Uterus (tissue), 4 donors: ENCODE measurements around the gene RNU5D-1. TPM values are rescaled to one million over a fixed set of nuclear protein-coding genes. Genes with fewer than 3 reads are reported as not detected.
"Not testable (repeated sequence)": the region's sequence is repeated elsewhere in the genome, so short reads cannot be mapped to it uniquely, and the experiment has no call there.

Experiments
- DNase-seq, 2 donors: peaks; one replicate each; pipeline ENCODE4 v3.0.0-alpha.2; 2019 to 2020
- H3K27ac ChIP-seq, 2 donors: fragments of 200-600 bp; sonication (generic); 1 replicate in 1 of 2; 2 replicates in 1 of 2; pipeline ENCODE4 v1.5.1; 2016 to 2018
- H3K27me3 ChIP-seq, 2 donors: fragments of 200-600 bp; sonication (generic); one replicate each; pipeline ENCODE4 v1.5.1; 2018 to 2019; ENCODE audit warnings: control low read depth in 1 of 2
- H3K36me3 ChIP-seq, 2 donors: fragments of 200-600 bp; sonication (generic); one replicate each; pipeline ENCODE4 v1.5.1; 2019; ENCODE audit warnings: control low read depth in 1 of 2
- H3K4me1 ChIP-seq, 2 donors: fragments of 200-600 bp; sonication (generic); one replicate each; pipeline ENCODE4 v1.5.1; 2018 to 2019; ENCODE audit warnings: control low read depth in 1 of 2
- H3K4me3 ChIP-seq, 2 donors: fragments of 200-600 bp; sonication (generic); 1 replicate in 1 of 2; 2 replicates in 1 of 2; pipeline ENCODE4 v1.5.1; 2018 to 2019; ENCODE audit warnings: mild to moderate bottlenecking in 1 of 2
- H3K9me3 ChIP-seq, 2 donors: fragments of 200-600 bp; sonication (generic); one replicate each; pipeline ENCODE4 v1.5.1; 2019; ENCODE audit warnings: control low read depth in 1 of 2
- CTCF ChIP-seq, 4 experiments: fragments of 200-600 bp in 2 of 4; fragments of 450-650 bp in 2 of 4; sonication (generic) in 2 of 4; IDR thresholded peaks; one replicate each; pipeline ENCODE4 v1.5.1; 2016 to 2019; ENCODE audit warnings: antibody characterized with exemption in 4 of 4, mild to moderate bottlenecking in 2 of 4, moderate library complexity in 1 of 4
- POLR2A ChIP-seq, 2 donors: fragments of 450-650 bp; IDR thresholded peaks; one replicate each; pipeline ENCODE4 v1.6.1; 2016; ENCODE audit warnings: antibody characterized with exemption in 2 of 2, mild to moderate bottlenecking in 1 of 2, moderate library complexity in 1 of 2
- intact Hi-C: fragments of 100-400 bp; cut with DNase I; formaldehyde crosslinking; loops from one replicate; pipeline ENCODE4 v1.15.1; 2023; ENCODE audit warnings: low total_unique reads
- total RNA-seq, 4 donors: library from RNA; depleted of rRNA in 3 of 4; stranded (reverse); fragments of >200 nt in 3 of 4; gene quantifications; one replicate each; pipeline versions ENCODE4 v1.1.0 to v1.2.4, GENCODE V29; 2014 to 2023
- donor health status: DM: yes; HTN: yes; CAD: no.

RNU5D-1 gene
- total RNA-seq, 4 donors from 2014 or later, result not detected

DNA sequence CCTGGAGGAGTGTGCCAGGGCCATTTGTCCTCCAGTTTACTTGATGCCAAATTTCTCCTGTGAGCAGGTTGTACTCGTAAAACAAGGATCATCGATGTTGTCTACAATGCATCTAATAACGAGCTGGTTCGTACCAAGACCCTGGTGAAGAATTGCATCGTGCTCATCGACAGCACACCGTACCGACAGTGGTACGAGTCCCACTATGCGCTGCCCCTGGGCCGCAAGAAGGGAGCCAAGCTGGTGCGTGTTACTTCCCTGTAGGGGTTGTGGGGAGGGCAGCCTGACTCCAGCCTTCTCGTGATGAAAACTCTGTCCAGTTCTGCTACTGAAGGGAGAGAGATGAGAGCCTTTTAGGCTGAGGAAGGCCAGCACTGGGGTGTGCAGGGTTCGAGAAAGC is 46.6 kb upstream of the RNU5D-1 start:
- Histone ChIP-seq H3K36me3 (no peaks in the 10 kb centered on the region), H3K4me3 (no peak overlapping the region), H3K4me1 (no peaks in the 10 kb centered on the region), H3K27me3 (no peaks in the 10 kb centered on the region), H3K9me3 (no peaks in the 10 kb centered on the region), H3K27ac (no peak overlapping the region)
- TF ChIP-seq CTCF (IDR thresholded peaks at IDR 0.05), result no peak
- TF ChIP-seq POLR2A (IDR thresholded peaks at IDR 0.05), result no peak
- intact Hi-C loops, result no loop called here
- no peak for DNase-seq

- Histone ChIP-seq H3K9me3 (no peaks in the 10 kb centered on the region), H3K36me3 (no peaks in the 10 kb centered on the region), H3K27me3 (no peaks in the 10 kb centered on the region), H3K4me1 (no peaks in the 10 kb centered on the region), H3K4me3 (peak overlapping the region; percentile 88 to 93), H3K27ac (peak overlapping the region; percentile 94 to 98)
- intact Hi-C loops, result no loop called here
- TF ChIP-seq POLR2A (IDR thresholded peaks at IDR 0.05), result no peak
- TF ChIP-seq CTCF (IDR thresholded peaks at IDR 0.05), result no peak
- no peak for DNase-seq
Observed at GRCh38 chr1:44776730-44777068, 45.7 kb upstream of the RNU5D-1 start.

DNA sequence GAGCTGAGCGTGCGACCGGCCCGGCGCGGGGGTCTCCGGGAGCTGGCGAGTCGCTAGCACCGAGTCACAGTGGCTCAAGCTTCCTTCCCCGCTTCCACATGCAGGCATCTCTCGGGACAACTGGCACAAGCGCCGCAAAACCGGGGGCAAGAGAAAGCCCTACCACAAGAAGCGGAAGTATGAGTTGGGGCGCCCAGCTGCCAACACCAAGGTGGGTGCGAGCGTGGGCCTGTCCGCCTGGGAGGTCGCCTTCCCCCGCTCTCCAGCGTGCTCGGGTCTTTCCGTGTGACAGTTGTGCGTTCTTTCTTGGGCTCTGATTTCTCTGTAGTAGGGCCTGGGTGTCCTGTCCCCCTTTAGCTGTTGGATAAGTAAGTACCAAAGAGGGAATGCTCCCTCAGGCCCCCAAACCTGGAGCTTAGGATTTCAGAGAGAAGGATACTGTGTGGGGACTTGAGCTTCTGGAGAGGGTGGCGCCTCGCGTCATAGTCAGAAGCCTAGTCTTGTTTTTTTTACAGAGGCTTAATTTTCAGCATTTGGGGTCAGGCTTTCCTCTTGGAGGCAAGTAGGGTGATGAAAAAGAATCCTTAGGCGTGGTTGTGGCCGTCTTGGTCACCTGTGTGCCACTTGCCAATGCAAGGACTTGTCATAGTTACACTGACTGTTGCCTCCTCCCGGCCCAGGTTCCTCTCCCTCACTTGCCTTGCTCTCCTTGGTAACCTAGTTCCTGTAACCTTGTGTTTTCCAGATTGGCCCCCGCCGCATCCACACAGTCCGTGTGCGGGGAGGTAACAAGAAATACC is 45.2 kb upstream of the RNU5D-1 start:
- intact Hi-C loops, result no loop called here

DNA sequence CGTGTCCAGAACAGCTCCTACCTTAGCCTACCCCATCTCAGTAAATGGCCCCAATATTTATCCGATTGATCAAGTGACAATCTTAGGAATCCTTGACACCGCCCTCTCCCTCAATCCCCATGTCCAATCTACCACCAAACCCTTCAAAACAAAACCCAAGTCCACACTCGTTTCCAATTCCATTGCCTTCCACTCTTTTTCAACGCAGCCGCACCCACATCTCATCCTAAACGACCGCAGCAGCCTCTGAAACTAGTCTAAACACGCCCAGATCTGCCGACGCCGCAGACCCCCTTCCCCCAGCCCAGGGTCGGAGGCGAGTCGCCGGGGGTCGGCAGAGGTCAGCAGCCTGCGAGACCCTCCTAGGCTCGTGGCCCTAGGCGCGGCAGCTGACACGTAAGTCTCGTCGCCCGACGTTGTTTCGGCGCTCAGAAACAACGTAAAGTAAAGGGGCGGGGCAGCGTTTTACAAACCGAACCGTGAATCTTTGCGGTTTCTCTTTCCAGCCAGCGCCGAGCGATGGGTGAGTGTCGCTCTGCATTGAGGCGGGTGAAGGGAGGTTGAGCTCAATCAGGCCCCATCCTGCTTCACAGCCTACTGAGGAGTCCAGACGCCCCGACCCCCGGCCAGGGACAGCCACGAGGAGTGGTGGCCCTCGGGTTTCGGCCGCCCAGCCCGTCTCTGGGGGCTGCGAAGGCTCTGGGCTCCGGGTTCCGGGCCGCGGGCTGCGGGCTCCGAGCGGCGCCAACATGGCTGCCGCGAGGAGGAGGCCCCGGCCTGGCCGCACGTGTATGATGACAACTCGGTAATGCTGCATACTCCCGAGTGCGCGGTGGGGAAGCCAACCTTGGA is 44.3 kb upstream of the RNU5D-1 start, which contains the start of gene RPS8:
RPS8 (plus strand) TSS at position 463 of the 852 bp plus-strand sequence; CDS start at position 520, 57 bp downstream.
- Histone ChIP-seq H3K4me1 (no peaks in the 10 kb centered on the region), H3K36me3 (no peaks in the 10 kb centered on the region), H3K4me3 (peak within 1 kb of the TSS; percentile 88 to 93), H3K27ac (peak within 1 kb of the TSS; percentile 94 to 98), H3K27me3 (no peaks in the 10 kb centered on the region), H3K9me3 (no peaks in the 10 kb centered on the region)
- DNase-seq, result peak; percentile 92 to 95
- intact Hi-C loops, result no loop called here
- TF ChIP-seq POLR2A (IDR thresholded peaks at IDR 0.05) (peak; percentile 88 to 95), CTCF (IDR thresholded peaks at IDR 0.05) (peak in 1 of 4 experiments; percentile 5)

More for the DNA sequence above, 45.2 kb upstream of the RNU5D-1 start:
- Histone ChIP-seq H3K4me1 (no peaks in the 10 kb centered on the region), H3K27me3 (no peaks in the 10 kb centered on the region), H3K9me3 (no peaks in the 10 kb centered on the region), H3K27ac (peak overlapping the region; percentile 94 to 98), H3K36me3 (no peaks in the 10 kb centered on the region), H3K4me3 (peak overlapping the region; percentile 88 to 93)
- TF ChIP-seq CTCF (IDR thresholded peaks at IDR 0.05) (no peak), POLR2A (IDR thresholded peaks at IDR 0.05) (no peak)
- DNase-seq, result peak in 1 of 2 donors; percentile 36

DNA sequence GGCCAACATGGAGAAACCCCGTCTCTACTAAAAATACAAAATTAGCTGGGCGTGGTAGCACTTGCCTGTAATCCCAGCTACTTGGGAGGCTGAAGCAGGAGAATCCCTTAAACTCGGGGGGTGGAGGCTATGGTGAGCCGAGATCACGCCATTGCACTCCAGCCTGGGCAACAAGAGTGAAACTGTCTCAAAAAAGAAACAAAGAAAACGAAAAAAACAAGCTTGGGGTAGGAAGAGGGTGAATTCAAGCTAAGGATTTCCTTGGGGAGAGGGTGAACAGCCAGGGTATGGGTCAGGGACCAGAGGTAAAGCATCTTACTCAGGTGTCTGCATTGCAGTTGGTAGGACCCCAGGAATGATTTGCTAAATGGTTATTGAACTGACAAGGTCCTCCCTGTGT is 35.5 kb upstream of the RNU5D-1 start:
- H3K27ac ChIP-seq, H3K36me3 ChIP-seq, intact Hi-C loops, H3K9me3 ChIP-seq, H3K4me3 ChIP-seq, DNase-seq, H3K4me1 ChIP-seq, H3K27me3 ChIP-seq: not testable (repeated sequence)
